ENCODE results near the gene RNF26. TPM values are rescaled to one million over a fixed set of nuclear protein-coding genes. Genes with fewer than 3 reads are reported as not detected.

The RNF26 gene
- total and polyA plus RNA-seq, 2 of the 13 experiments (the other 11 are each of a cell fraction or from before 2014, with no cell fraction given) = 11.9 to 26.3 TPM

- TF ChIP-seq THRA (CRISPR knock-in tag; IDR thresholded peaks at IDR 0.05; ENCODE audit: borderline replicate concordance) = peak; percentile 69; the same call in 1 of the 2 replicates
- TF ChIP-seq SP2 (CRISPR knock-in tag; IDR thresholded peaks at IDR 0.05) = no peak
- TF ChIP-seq ATF7 (IDR thresholded peaks at IDR 0.05) = no peak
- no peak for TF ChIP-seq ATF7 (CRISPR knock-in tag; IDR thresholded peaks at IDR 0.05)
- TF ChIP-seq NFE2 (CRISPR knock-in tag; IDR thresholded peaks at IDR 0.05) = no peak
- TF ChIP-seq HDAC1 (CRISPR knock-in tag; IDR thresholded peaks at IDR 0.05) = no peak; the same call in 1 of the 2 replicates
- no peak for TF ChIP-seq IRF2 (CRISPR knock-in tag; IDR thresholded peaks at IDR 0.05)
- TF ChIP-seq ZNF510 (CRISPR knock-in tag; IDR thresholded peaks at IDR 0.05; ENCODE audit: low read depth) = no peak
- no peak for TF ChIP-seq ZNF644 (CRISPR knock-in tag; IDR thresholded peaks at IDR 0.05; ENCODE audit: low read depth)
- peak; percentile 79 for TF ChIP-seq TEAD3 (CRISPR knock-in tag; optimal IDR thresholded peaks at IDR 0.05; ENCODE audit: borderline replicate concordance)
- TF ChIP-seq NFYC (CRISPR knock-in tag; IDR thresholded peaks at IDR 0.05) = no peak
- no peak for TF ChIP-seq ZBTB25 (CRISPR knock-in tag; IDR thresholded peaks at IDR 0.05)
- no peak for TF ChIP-seq ZSCAN20 (CRISPR knock-in tag; IDR thresholded peaks at IDR 0.05; ENCODE audit: borderline replicate concordance)
- no peak; the same call in 1 of the 2 replicates for TF ChIP-seq ZNF746 (CRISPR knock-in tag; IDR thresholded peaks at IDR 0.05)
- TF ChIP-seq PHF21A (CRISPR knock-in tag; IDR thresholded peaks at IDR 0.05) = no peak
- no peak for TF ChIP-seq ZFYVE20 (CRISPR knock-in tag; IDR thresholded peaks at IDR 0.05; ENCODE audit: borderline replicate concordance, low read depth)
- TF ChIP-seq TRAFD1 (CRISPR knock-in tag; IDR thresholded peaks at IDR 0.05; ENCODE audit: borderline replicate concordance) = no peak
- TF ChIP-seq ZNF18 (CRISPR knock-in tag; IDR thresholded peaks at IDR 0.05; ENCODE audit: insufficient replicate concordance) = no peak
- no peak for TF ChIP-seq AHR (CRISPR knock-in tag; IDR thresholded peaks at IDR 0.05)
- no peak for TF ChIP-seq ZNF205 (CRISPR knock-in tag; IDR thresholded peaks at IDR 0.05)
- TF ChIP-seq ZBTB3 (CRISPR knock-in tag; IDR thresholded peaks at IDR 0.05; ENCODE audit: borderline replicate concordance, low read depth) = no peak
- no peak for TF ChIP-seq SAFB2 (CRISPR knock-in tag; IDR thresholded peaks at IDR 0.05; ENCODE audit: borderline replicate concordance, low read depth)
- no peak for TF ChIP-seq CCDC6 (CRISPR knock-in tag; IDR thresholded peaks at IDR 0.05)
- no peak for TF ChIP-seq SMAD9 (CRISPR knock-in tag; IDR thresholded peaks at IDR 0.05)
- no peak for TF ChIP-seq ZFAT (CRISPR knock-in tag; conservative IDR thresholded peaks at IDR 0.05)
- TF ChIP-seq MED13 (CRISPR knock-in tag; IDR thresholded peaks at IDR 0.05) = no peak
These were observed 35.0 kb downstream of the RNF26 start (continued) for GRCh38 chr11:119369132-119369925.
